ENCODE results near the gene INSIG2.
A peak's percentile ranks its signal among the peaks of the same experiment; 100 is the strongest.

Gene INSIG2

GRCh38 chr2:118098307-118099030 lies 10.2 kb downstream of the INSIG2 start:
- DNase-seq (ENCODE audit: low read depth in 2 of 2): no peak

- no peak for DNase-seq (ENCODE audit: low read depth in 2 of 2)
Observed at GRCh38 chr2:118102433-118103082, 14.3 kb downstream of the INSIG2 start.

- DNase-seq (ENCODE audit: low read depth in 2 of 2): no peak
Observed at GRCh38 chr2:118103951-118104940, 16.0 kb downstream of the INSIG2 start.

GRCh38 chr2:118105497-118105896 lies 17.2 kb downstream of the INSIG2 start:
- DNase-seq (ENCODE audit: low read depth in 2 of 2): no peak

DNA sequence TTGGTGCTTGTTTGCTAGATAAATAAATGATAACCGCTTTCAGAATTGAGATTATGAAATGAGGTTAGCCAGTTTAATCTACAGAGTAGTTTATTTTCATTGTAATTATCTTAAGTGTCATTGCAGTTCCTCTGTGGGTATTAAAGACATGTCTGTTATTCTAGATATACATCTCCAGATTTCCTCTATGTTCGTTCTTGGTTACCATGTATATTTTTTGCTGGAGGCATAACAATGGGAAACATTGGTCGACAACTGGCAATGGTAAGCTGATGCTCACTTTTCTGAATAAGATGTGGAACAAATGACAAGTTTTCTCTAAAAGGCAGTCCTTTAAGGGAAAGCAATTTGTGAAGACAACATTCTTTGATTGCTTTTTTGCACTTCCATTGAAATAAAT lies 18.7 kb downstream of the INSIG2 start:
- no peak for DNase-seq (ENCODE audit: low read depth in 2 of 2)

DNA sequence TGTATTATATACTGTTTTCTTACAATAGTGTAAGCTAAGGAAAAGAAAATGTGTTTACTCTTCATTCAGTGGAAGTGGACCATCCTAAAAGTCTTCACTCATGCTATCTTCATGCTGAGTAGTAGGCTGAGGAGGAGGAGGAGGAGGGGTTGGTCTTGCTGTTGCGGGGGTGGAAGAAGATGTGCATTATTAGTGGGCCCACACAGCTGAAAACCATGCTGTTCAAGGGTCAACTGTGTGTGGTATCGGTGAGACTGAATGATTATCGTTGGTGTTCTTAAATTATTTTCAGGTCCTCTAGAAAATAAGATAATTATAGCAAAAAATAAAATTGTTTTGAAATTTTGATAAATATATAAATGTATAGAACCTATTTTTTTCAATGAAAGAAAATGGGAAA lies 22.0 kb downstream of the INSIG2 start:
- no peak for DNase-seq (ENCODE audit: low read depth in 2 of 2)

GRCh38 chr2:118110991-118111390 lies 22.7 kb downstream of the INSIG2 start:
- DNase-seq (ENCODE audit: low read depth in 2 of 2): no peak

GRCh38 chr2:118112771-118113334 lies 24.6 kb downstream of the INSIG2 start:
- peak in 1 of 2 experiments; percentile 30 for DNase-seq (ENCODE audit: low read depth in 2 of 2)

- no peak for DNase-seq (ENCODE audit: low read depth in 2 of 2)
Observed at GRCh38 chr2:118114863-118115262, 26.6 kb downstream of the INSIG2 start.

DNA sequence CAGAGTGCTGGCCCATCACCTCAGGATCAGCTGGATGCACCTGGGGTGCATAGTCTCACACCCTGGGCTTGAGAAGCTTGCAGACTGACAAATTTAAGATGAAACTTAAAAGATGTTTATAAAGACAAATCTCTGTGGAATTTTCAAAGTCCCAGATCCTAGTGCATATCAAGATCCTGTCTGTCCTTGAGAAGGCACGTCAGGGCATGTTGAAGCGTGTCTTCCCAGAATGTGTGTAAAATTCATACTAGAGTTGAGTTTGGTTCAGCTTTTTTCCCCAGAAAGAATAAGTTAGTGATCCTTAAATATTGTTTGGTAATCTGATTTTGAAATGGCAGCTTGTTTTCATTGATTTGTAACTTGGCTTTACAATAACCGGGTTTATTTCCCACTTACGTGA lies 27.5 kb downstream of the INSIG2 start:
- DNase-seq (ENCODE audit: low read depth in 2 of 2): no peak

DNA sequence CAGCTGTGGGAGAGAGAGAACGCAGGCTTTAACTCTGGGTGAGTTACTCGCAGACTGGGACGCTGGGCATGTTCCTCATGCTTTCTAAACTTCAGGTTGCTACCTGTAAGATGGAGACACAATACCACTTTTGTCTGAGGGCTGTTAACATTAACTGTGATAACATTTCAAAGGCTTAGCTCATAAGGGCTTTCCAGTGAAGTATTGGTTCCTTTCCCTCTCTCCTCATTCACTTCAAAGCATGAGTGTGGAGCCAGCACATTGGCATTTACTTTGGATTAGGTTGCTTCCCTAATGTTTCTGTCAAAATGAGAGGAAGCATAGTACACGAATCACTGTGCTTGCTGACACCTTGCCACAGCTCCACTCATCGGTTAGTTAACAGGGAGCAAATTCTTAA lies 30.2 kb downstream of the INSIG2 start:
- DNase-seq (ENCODE audit: low read depth in 2 of 2): no peak

GRCh38 chr2:118119158-118119727 lies 31.0 kb downstream of the INSIG2 start:
- DNase-seq (ENCODE audit: low read depth in 2 of 2): no peak

DNA sequence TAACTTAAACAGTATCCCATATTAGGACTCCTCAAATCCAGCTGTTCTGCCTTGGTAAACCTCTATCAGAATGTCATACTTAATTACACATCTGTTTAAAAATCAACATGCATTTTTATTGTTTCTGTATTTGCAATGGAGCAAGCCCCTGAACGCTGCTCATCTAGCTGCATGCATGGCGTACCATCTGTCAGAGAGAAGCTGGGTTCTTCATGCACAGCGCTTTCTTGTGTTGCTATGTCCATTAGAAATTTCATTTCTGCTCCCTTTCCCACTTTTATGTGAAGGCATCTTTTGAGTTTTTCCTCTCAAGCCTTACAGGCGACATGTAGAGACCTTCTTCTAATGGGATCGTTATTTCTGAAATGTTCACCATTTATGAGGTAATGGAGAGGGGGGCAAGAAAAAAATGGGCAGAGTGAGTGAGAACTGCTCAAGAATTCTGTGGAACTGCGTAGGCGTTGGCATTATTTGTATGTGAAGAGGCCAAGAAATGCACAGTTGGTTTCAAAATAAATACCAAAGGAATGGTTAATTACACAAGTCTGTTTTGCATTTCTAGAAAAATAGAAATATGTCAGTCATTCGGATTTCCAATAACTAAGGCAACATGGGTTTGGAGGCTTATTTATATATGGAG lies 31.6 kb downstream of the INSIG2 start:
- peak in 1 of 2 experiments; percentile 18 for DNase-seq (ENCODE audit: low read depth in 2 of 2)

GRCh38 chr2:118120401-118120780 lies 32.1 kb downstream of the INSIG2 start:
- no peak for DNase-seq (ENCODE audit: low read depth in 2 of 2)

GRCh38 chr2:118121101-118121500 lies 32.8 kb downstream of the INSIG2 start:
- DNase-seq (ENCODE audit: low read depth in 2 of 2): no peak

- DNase-seq (ENCODE audit: low read depth in 2 of 2): no peak
Observed at GRCh38 chr2:118121986-118122524, 33.8 kb downstream of the INSIG2 start.

DNA sequence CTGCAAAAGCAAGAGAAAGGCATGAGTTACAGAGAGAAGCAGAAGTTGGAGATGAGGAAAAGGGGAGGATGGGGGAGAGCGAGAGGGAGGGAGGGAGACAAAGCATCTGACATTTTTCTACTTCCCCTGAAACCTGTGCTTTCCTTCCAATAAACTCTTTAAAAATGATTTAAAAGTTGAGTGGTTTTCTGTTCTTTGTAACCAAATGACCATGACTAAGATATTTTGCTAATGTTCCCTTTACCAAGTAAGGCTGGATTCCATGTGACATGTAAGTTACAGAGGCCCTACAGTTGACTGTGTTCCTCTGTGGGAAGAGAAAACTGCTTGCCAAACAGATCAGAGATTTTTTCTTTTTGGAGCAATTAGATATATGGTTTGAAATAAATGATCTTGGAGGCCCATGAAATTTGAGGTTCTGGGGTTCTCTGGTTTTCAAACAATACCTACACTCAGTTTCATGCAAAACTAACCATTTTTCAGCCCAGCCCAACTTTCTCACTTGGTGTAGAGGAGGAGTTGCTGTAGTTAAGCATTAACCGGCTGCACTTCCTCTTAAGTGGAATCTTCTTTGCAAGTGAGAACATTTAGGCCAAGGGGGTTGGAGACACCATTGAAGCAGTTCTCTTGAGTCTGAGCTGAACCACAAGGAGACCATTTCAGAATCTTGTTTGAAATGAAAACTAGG lies 34.5 kb downstream of the INSIG2 start:
- DNase-seq (ENCODE audit: low read depth in 2 of 2): no peak

GRCh38 chr2:118123561-118124232 lies 35.4 kb downstream of the INSIG2 start:
- DNase-seq (ENCODE audit: low read depth in 2 of 2): peak; percentile 69 to 75

DNA sequence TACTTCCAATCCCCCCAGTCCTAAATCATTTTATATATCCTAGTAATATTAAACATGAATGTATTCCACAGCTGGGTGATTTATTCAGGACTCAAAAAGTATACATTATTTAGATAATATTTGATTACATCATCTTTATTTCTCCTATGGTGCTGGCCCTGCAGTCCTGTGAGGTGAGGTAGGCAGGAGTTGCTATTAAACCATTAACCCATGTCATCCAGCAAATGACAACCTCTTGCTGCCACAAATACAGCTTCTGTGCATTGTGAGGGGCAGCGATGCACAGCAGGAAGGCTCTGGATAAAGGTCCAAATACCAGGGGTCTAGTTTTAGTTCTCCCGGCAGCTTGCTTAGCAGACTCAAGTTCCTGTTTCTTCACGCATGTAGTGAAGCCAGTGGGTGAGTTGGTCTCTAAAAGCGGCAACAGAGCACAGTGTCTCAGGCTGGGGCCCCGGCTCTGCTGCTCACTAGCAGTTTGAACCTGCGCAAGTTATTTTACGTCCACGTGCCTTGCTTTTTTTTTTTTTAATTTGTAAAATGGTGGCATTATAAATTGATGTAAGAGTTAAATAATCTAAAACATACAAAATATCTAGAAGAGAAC lies 36.1 kb downstream of the INSIG2 start:
- DNase-seq (ENCODE audit: low read depth in 2 of 2): no peak
